HEK293 (cell line): Measurements from ENCODE around the gene TDRD1.

Experiments used
- CTCF ChIA-PET: fragments of 350-600 bp; formaldehyde crosslinking; extraction: SDS; loops from one replicate; lab custom pipeline; 2021; ENCODE audit warnings: antibody characterized with exemption; lab: Yijun Ruan, JAX
- POLR2A ChIA-PET: fragments of 300-600 bp; formaldehyde crosslinking; extraction: SDS; loops from one replicate; lab custom pipeline; 2020; ENCODE audit warnings: antibody characterized with exemption, inconsistent platforms; lab: Yijun Ruan, JAX
- H3K27ac ChIP-seq: fragments of 200-500 bp; sonication (Bioruptor generic); 2 replicates; pipeline ENCODE4 v1.5.1; 2014; ENCODE audit warnings: low read depth, low read length, control low read depth, inconsistent platforms; ENCODE audit errors: extremely low read depth
- H3K36me3 ChIP-seq, 2 experiments: fragments of 200-500 bp in 1 of 2; sonication (Bioruptor generic) in 1 of 2; 1 replicate in 1 of 2; 2 replicates in 1 of 2; pipeline ENCODE4 v1.5.1; 2014 to 2017; ENCODE audit warnings: inconsistent platforms in 2 of 2, low read length in 2 of 2; ENCODE audit not compliant: control insufficient read depth in 2 of 2, insufficient read depth in 1 of 2
- H3K4me1 ChIP-seq: fragments of 200-500 bp; sonication (Bioruptor generic); 2 replicates; pipeline ENCODE4 v1.5.1; 2014; ENCODE audit warnings: mild to moderate bottlenecking, low read length, inconsistent platforms; ENCODE audit not compliant: control insufficient read depth, insufficient read depth
- H3K4me3 ChIP-seq: 2 replicates; pipeline ENCODE4 v1.5.1; 2011; ENCODE audit warnings: low read depth, mild to moderate bottlenecking, control low read depth, low read length, moderate library complexity
- H3K9me3 ChIP-seq: fragments of 200-500 bp; sonication (Bioruptor generic); 2 replicates; pipeline ENCODE4 v1.5.1; 2014; ENCODE audit warnings: low read depth, low read length, inconsistent platforms; ENCODE audit not compliant: control insufficient read depth, insufficient read depth
- BCL11A ChIP-seq: fragments of 450-650 bp; formaldehyde crosslinking; IDR thresholded peaks from 2 replicates; pipeline ENCODE4 v1.5.1; 2016; ENCODE audit warnings: low read depth, missing biosample characterization, missing genetic modification characterization
- EGR2 ChIP-seq: fragments of 450-650 bp; formaldehyde crosslinking; IDR thresholded peaks from 2 replicates; pipeline ENCODE4 v1.5.1; 2016; ENCODE audit warnings: low read depth, missing biosample characterization, missing genetic modification characterization
- HOXD13 ChIP-seq: sonication (generic); formaldehyde crosslinking; IDR thresholded peaks from 2 replicates; pipeline ENCODE4 v1.8.0; 2022; ENCODE audit warnings: missing genetic modification reagents, borderline replicate concordance
- PRDM10 ChIP-seq: fragments of 450-650 bp; formaldehyde crosslinking; IDR thresholded peaks from 2 replicates; pipeline ENCODE4 v1.5.1; 2016; ENCODE audit warnings: missing biosample characterization, missing genetic modification characterization
- SCRT2 ChIP-seq: fragments of 450-650 bp; formaldehyde crosslinking; IDR thresholded peaks from 2 replicates; pipeline ENCODE4 v1.5.1; 2016; ENCODE audit warnings: missing biosample characterization, missing genetic modification characterization
- ZBTB44 ChIP-seq: fragments of 450-650 bp; IDR thresholded peaks from 2 replicates; pipeline ENCODE4 v1.5.1; 2018; ENCODE audit warnings: missing biosample characterization, mild to moderate bottlenecking, missing genetic modification characterization
- ZNF112 ChIP-seq: fragments of 450-650 bp; formaldehyde crosslinking; IDR thresholded peaks from 2 replicates; pipeline ENCODE4 v1.5.0; 2017; ENCODE audit warnings: missing biosample characterization, missing genetic modification characterization
- ZNF202 ChIP-seq: fragments of 450-650 bp; formaldehyde crosslinking; IDR thresholded peaks from 2 replicates; pipeline ENCODE4 v1.5.1; 2016; ENCODE audit warnings: missing biosample characterization, missing genetic modification characterization, borderline replicate concordance
- ZNF302 ChIP-seq: fragments of 450-650 bp; formaldehyde crosslinking; IDR thresholded peaks from 2 replicates; pipeline ENCODE4 v1.5.1; 2016; ENCODE audit warnings: missing biosample characterization, missing genetic modification characterization, low read depth
- ZNF600 ChIP-seq: fragments of 450-650 bp; formaldehyde crosslinking; IDR thresholded peaks from 2 replicates; pipeline ENCODE4 v1.5.1; 2016; ENCODE audit warnings: missing biosample characterization, missing genetic modification characterization
- ZNF660 ChIP-seq: fragments of 450-650 bp; IDR thresholded peaks from 2 replicates; pipeline ENCODE4 v1.5.1; 2018; ENCODE audit warnings: missing biosample characterization, mild to moderate bottlenecking, missing genetic modification characterization
- TF ChIP-seq, protein P1 (sequence below): fragments of 450-650 bp; formaldehyde crosslinking; IDR thresholded peaks from 2 replicates; pipeline ENCODE4 v1.5.1; 2017; ENCODE audit warnings: missing biosample characterization, missing genetic modification characterization
- TF ChIP-seq, protein P2 (sequence below): fragments of 450-650 bp; formaldehyde crosslinking; IDR thresholded peaks from 2 replicates; pipeline ENCODE4 v1.5.1; 2017; ENCODE audit warnings: missing biosample characterization, missing genetic modification characterization
- TF ChIP-seq, protein P3 (sequence below): fragments of 450-650 bp; formaldehyde crosslinking; IDR thresholded peaks from 2 replicates; pipeline ENCODE4 v1.5.1; 2017; ENCODE audit warnings: missing biosample characterization, missing genetic modification characterization

Gene TDRD1

DNA sequence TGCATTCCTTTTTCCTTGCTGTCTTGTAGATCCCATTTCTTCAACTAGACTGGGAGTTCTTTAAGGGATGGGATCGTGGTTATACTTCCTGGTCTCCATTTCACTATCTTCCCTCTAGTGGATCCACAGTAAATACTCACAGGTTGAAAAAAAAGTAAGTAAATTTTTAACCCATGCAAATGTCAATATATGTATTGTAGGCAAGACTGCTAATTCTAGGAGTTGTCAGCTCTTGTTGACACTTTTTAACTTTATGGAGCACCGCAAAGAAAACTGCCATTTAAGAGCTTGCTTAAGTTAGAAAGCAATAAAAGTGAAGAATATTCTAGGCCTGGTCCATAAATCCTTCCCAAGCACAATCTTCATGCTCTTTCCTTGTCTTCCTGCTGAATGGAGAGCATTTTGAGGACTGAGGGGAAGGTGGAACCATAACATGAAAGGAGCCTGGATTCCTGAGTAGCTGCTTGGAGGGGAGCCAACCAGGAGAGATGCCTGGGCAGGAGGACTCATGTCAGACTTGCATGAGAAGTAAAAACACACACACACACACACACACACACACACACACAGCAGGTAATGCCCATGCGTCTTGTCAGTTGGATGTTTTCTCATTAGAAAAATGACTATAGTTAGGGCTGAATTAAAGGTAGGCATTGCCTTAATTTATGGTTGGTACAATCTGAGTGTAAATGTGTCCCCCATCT, 92.1 kb downstream of the TDRD1 start (continued):
- TF ChIP-seq PRDM10 (tag by site-specific recombination) (peak; percentile 94), BCL11A (tag by site-specific recombination) (no peak), HOXD13 (CRISPR knock-in tag) (no peak), ZNF112 (tag by site-specific recombination) (no peak)
- TF ChIP-seq, protein P1, sequence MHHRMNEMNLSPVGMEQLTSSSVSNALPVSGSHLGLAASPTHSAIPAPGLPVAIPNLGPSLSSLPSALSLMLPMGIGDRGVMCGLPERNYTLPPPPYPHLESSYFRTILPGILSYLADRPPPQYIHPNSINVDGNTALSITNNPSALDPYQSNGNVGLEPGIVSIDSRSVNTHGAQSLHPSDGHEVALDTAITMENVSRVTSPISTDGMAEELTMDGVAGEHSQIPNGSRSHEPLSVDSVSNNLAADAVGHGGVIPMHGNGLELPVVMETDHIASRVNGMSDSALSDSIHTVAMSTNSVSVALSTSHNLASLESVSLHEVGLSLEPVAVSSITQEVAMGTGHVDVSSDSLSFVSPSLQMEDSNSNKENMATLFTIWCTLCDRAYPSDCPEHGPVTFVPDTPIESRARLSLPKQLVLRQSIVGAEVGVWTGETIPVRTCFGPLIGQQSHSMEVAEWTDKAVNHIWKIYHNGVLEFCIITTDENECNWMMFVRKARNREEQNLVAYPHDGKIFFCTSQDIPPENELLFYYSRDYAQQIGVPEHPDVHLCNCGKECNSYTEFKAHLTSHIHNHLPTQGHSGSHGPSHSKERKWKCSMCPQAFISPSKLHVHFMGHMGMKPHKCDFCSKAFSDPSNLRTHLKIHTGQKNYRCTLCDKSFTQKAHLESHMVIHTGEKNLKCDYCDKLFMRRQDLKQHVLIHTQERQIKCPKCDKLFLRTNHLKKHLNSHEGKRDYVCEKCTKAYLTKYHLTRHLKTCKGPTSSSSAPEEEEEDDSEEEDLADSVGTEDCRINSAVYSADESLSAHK (tag by site-specific recombination): no peak

- H3K4me3 ChIP-seq: no peak overlapping the region
- no peaks in the 10 kb centered on the region for H3K36me3 ChIP-seq
- no peak for TF ChIP-seq ZNF302 (tag by site-specific recombination)
- no peak for TF ChIP-seq EGR2
- 0 out of 2 replicates have a peak, but pooled peaks have one; percentile 52 for TF ChIP-seq ZNF660 (tag by site-specific recombination)
- peak; percentile 89 for TF ChIP-seq SCRT2 (tag by site-specific recombination)
- TF ChIP-seq, protein P2, sequence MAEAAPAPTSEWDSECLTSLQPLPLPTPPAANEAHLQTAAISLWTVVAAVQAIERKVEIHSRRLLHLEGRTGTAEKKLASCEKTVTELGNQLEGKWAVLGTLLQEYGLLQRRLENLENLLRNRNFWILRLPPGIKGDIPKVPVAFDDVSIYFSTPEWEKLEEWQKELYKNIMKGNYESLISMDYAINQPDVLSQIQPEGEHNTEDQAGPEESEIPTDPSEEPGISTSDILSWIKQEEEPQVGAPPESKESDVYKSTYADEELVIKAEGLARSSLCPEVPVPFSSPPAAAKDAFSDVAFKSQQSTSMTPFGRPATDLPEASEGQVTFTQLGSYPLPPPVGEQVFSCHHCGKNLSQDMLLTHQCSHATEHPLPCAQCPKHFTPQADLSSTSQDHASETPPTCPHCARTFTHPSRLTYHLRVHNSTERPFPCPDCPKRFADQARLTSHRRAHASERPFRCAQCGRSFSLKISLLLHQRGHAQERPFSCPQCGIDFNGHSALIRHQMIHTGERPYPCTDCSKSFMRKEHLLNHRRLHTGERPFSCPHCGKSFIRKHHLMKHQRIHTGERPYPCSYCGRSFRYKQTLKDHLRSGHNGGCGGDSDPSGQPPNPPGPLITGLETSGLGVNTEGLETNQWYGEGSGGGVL (tag by site-specific recombination): 0 out of 2 replicates have a peak, but pooled peaks have one; percentile 1
- no peak for TF ChIP-seq ZBTB44 (tag by site-specific recombination)
- no peak for TF ChIP-seq ZNF202 (tag by site-specific recombination)
- TF ChIP-seq PRDM10 (tag by site-specific recombination): peak; percentile 33
- peak; percentile 75 for TF ChIP-seq ZNF600 (tag by site-specific recombination)
- TF ChIP-seq, protein P3, sequence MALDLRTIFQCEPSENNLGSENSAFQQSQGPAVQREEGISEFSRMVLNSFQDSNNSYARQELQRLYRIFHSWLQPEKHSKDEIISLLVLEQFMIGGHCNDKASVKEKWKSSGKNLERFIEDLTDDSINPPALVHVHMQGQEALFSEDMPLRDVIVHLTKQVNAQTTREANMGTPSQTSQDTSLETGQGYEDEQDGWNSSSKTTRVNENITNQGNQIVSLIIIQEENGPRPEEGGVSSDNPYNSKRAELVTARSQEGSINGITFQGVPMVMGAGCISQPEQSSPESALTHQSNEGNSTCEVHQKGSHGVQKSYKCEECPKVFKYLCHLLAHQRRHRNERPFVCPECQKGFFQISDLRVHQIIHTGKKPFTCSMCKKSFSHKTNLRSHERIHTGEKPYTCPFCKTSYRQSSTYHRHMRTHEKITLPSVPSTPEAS (tag by site-specific recombination): 0 out of 2 replicates have a peak, but pooled peaks have one; percentile 1
- H3K4me1 ChIP-seq: no peaks in the 10 kb centered on the region
- ChIA-PET POLR2A (interaction anchor here (1.3 kb wide), 1 partner anchor 98 kb away, joined by 3 read pairs; the partner anchor contains the start of gene CCDC186), CTCF (interaction anchor here (0.6 to 1.7 kb wide), 3 partner anchors 32 to 408 kb away, joined by 3 to 5 read pairs (median 5); no protein-coding TSS in a partner anchor)
- no peaks in the 10 kb centered on the region for H3K9me3 ChIP-seq
- H3K27ac ChIP-seq: no peak overlapping the region
These were observed 92.6 kb downstream of the TDRD1 start for GRCh38 chr10:114271779-114272167.
